Measurements from ENCODE around the gene NCL.

DNA sequence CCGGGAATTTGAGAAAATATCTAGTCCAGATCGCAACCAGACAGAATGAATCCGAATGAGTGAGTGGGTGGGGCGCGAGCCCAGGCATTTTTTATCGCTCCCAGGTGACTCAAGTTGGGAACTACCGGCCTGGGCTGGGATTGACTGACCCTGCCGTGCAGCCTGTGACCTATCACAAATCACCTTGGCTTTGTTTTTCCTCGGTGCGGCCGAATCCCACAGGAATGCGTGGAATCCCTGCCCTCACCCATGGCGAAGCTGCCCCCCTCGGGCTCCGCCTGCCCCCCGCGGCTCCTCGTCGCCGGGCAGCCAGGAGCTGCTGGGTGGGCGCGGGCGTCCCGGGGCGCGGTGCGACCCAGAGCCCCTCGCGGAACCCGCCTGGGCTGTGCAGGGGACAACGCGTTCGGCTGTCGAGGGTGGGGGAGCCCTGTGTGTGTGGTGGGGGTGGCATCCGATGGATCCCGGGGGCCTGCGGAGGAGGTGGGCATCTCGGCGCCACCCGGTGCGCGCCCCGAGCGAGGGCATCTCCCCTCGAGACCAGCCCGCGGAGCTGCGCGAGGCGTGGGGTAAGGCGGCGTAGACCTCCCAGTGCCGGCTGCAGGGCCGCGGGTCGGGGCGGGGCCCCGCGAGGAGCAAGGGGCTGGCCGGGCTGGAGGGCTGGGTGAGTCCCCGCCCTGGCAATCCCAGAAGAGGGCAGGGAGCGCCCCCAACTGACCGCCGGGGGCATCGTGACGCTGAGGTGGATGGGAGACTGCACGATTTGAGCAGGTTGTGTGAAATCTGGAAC, 52.3 kb downstream of the NCL start:
- no peak for TF ChIP-seq EZH2 (IDR thresholded peaks at IDR 0.05)
- no peak for TF ChIP-seq POLR2AphosphoS5 (IDR thresholded peaks at IDR 0.05; ENCODE audit: borderline replicate concordance, low read depth, low read length)
